Mesodermal cell (in vitro differentiated cells): ENCODE data around the gene ANTKMT.

Experiments
- H3K27ac ChIP-seq: 2 replicates; pipeline ENCODE4 v1.7.0; 2013; ENCODE audit warnings: mild to moderate bottlenecking, low read depth, low read length, moderate library complexity; ENCODE audit not compliant: severe bottlenecking
- H3K36me3 ChIP-seq: 2 replicates; pipeline ENCODE4 v1.7.1; 2013; ENCODE audit warnings: mild to moderate bottlenecking, low read length, moderate library complexity; ENCODE audit not compliant: control insufficient read depth, insufficient read depth
- H3K4me1 ChIP-seq: one replicate; pipeline ENCODE4 v1.7.1; 2013; ENCODE audit warnings: mild to moderate bottlenecking, low read length; ENCODE audit not compliant: insufficient read depth, control insufficient read depth, poor library complexity, severe bottlenecking
- H3K4me3 ChIP-seq: 2 replicates; pipeline ENCODE4 v1.7.0; 2013; ENCODE audit warnings: low read length, control low read depth, mild to moderate bottlenecking; ENCODE audit not compliant: insufficient read depth, poor library complexity, severe bottlenecking; ENCODE audit errors: extremely low read depth
- H3K9me3 ChIP-seq: 2 replicates; pipeline ENCODE4 v1.7.1; 2013; ENCODE audit warnings: mild to moderate bottlenecking, low read length, moderate library complexity; ENCODE audit not compliant: control insufficient read depth
- WGBS, 2 experiments: methylation state at CpG; one replicate each; pipeline ENCODE4 v1.1.5; 2013; ENCODE audit warnings: missing lambda C conversion rate in 2 of 2; ENCODE audit not compliant: insufficient coverage in 2 of 2; 5-methylcytosine and 5-hydroxymethylcytosine counted together

ANTKMT gene

GRCh38 chr16:730666-731509 is 9.9 kb downstream of the ANTKMT start:
- WGBS, 2 experiments: 88 to 93% methylated on average over 18 to 19 of the region's 22 CpGs
- Histone ChIP-seq H3K4me1 (peaks cover 4% of the 10 kb centered on the region), H3K4me3 (no peak overlapping the region), H3K9me3 (no peaks in the 10 kb centered on the region), H3K36me3 (peaks cover 31% of the 10 kb centered on the region), H3K27ac (no peak overlapping the region)

- WGBS, 2 experiments: 96 to 97% methylated on average over 11 to 12 of the region's 12 CpGs
- no peak overlapping the region for H3K27ac ChIP-seq
- H3K36me3 ChIP-seq: peaks cover 44% of the 10 kb centered on the region
- H3K4me1 ChIP-seq: peaks cover 4% of the 10 kb centered on the region
- no peaks in the 10 kb centered on the region for H3K9me3 ChIP-seq
- H3K4me3 ChIP-seq: no peak overlapping the region
These were observed 11.4 kb downstream of the ANTKMT start for GRCh38 chr16:732332-732731.

GRCh38 chr16:732936-733335 is 12.0 kb downstream of the ANTKMT start:
- WGBS, 2 experiments: 91 to 92% methylated on average over 13 of the region's 13 CpGs
- Histone ChIP-seq H3K4me3 (no peak overlapping the region), H3K4me1 (no peaks in the 10 kb centered on the region), H3K27ac (no peak overlapping the region), H3K36me3 (peaks cover 50% of the 10 kb centered on the region), H3K9me3 (no peaks in the 10 kb centered on the region)

GRCh38 chr16:733382-734207 is 12.6 kb downstream of the ANTKMT start:
- WGBS, 2 experiments: 86 to 87% methylated on average over 33 to 34 of the region's 34 CpGs
- Histone ChIP-seq H3K4me3 (no peak overlapping the region), H3K4me1 (no peaks in the 10 kb centered on the region), H3K36me3 (peaks cover 55% of the 10 kb centered on the region), H3K27ac (no peak overlapping the region), H3K9me3 (no peaks in the 10 kb centered on the region)

- Histone ChIP-seq H3K36me3 (peaks cover 62% of the 10 kb centered on the region), H3K9me3 (no peaks in the 10 kb centered on the region), H3K27ac (no peak overlapping the region), H3K4me3 (no peak overlapping the region), H3K4me1 (no peaks in the 10 kb centered on the region)
- 94 to 95% methylated on average over 42 to 48 of the region's 49 CpGs for WGBS, 2 experiments
These were observed 13.4 kb downstream of the ANTKMT start for GRCh38 chr16:734208-734980.

- no peaks in the 10 kb centered on the region for H3K4me1 ChIP-seq
- H3K4me3 ChIP-seq: no peak overlapping the region
- H3K9me3 ChIP-seq: no peaks in the 10 kb centered on the region
- no peak overlapping the region for H3K27ac ChIP-seq
- H3K36me3 ChIP-seq: peaks cover 62% of the 10 kb centered on the region
- WGBS, 2 experiments: 93 to 96% methylated on average over 21 to 25 of the region's 25 CpGs
These were observed 14.3 kb downstream of the ANTKMT start for GRCh38 chr16:734981-735881.

GRCh38 chr16:735982-736453 is 15.1 kb downstream of the ANTKMT start:
- no peak overlapping the region for H3K4me3 ChIP-seq
- peaks cover 57% of the 10 kb centered on the region for H3K36me3 ChIP-seq
- H3K9me3 ChIP-seq: no peaks in the 10 kb centered on the region
- H3K27ac ChIP-seq: no peak overlapping the region
- H3K4me1 ChIP-seq: no peaks in the 10 kb centered on the region
- WGBS, 2 experiments: 97 to 98% methylated on average over 13 of the region's 13 CpGs

GRCh38 chr16:736936-737481 is 16.1 kb downstream of the ANTKMT start:
- peaks cover 51% of the 10 kb centered on the region for H3K36me3 ChIP-seq

GRCh38 chr16:739560-740458 is 18.9 kb downstream of the ANTKMT start:
- 54 to 80% methylated on average over 25 to 34 of the region's 38 CpGs for WGBS, 2 experiments
- Histone ChIP-seq H3K9me3 (no peaks in the 10 kb centered on the region), H3K27ac (no peak overlapping the region), H3K4me1 (no peaks in the 10 kb centered on the region), H3K36me3 (peaks cover 39% of the 10 kb centered on the region), H3K4me3 (peak overlapping the region; percentile 82)

More at GRCh38 chr16:736936-737481, 16.1 kb downstream of the ANTKMT start:
- Histone ChIP-seq H3K4me1 (no peaks in the 10 kb centered on the region), H3K9me3 (no peaks in the 10 kb centered on the region), H3K27ac (no peak overlapping the region), H3K4me3 (no peak overlapping the region)
- WGBS, 2 experiments: 95 to 96% methylated on average over 29 of the region's 29 CpGs
